ENCODE results near the gene STT3A.
"Not testable (repeated sequence)": the region's sequence is repeated elsewhere in the genome, so short reads cannot be mapped to it uniquely, and the experiment has no call there.

The STT3A gene

GRCh38 chr11:125568970-125569914 is 23.4 kb upstream of the STT3A start, which contains the start of gene EI24:
Gene EI24 (plus strand): TSS chr11:125569477. CDS start chr11:125572528, 3,051 bp downstream.
- Histone ChIP-seq H3K27ac (ENCODE audit: low read length) (peak within 1 kb of the TSS; percentile 58), H3K4me1 (ENCODE audit: control insufficient read depth, insufficient read depth, low read length) (peaks cover 15% of the 10 kb centered on the region), H3K27me3 (ENCODE audit: control insufficient read depth in 1 of 2, insufficient read depth in 2 of 2, low read length in 2 of 2) (no peaks in the 10 kb centered on the region), H3K36me3 (ENCODE audit: control insufficient read depth in 2 of 2, insufficient read depth in 2 of 2, low read length in 2 of 2) (peaks cover 4 to 11% of the 10 kb centered on the region in 2 donors), H3K9me3 (ENCODE audit: control insufficient read depth in 2 of 2, low read length in 2 of 2) (no peaks in the 10 kb centered on the region), H3K4me3 (ENCODE audit: low read length in 2 of 2) (peak within 1 kb of the TSS; percentile 88 to 98), H3K9ac (ENCODE audit: low read length in 2 of 2) (peak within 1 kb of the TSS; percentile 96 to 98)

- H3K9ac ChIP-seq (ENCODE audit: low read length in 2 of 2): peak overlapping the region; percentile 96 to 98
- peak overlapping the region; percentile 88 to 98 for H3K4me3 ChIP-seq (ENCODE audit: low read length in 2 of 2)
- H3K27me3 ChIP-seq (ENCODE audit: control insufficient read depth in 1 of 2, insufficient read depth in 2 of 2, low read length in 2 of 2): no peaks in the 10 kb centered on the region
- peak overlapping the region; percentile 58 for H3K27ac ChIP-seq (ENCODE audit: low read length)
- peaks cover 15% of the 10 kb centered on the region for H3K4me1 ChIP-seq (ENCODE audit: control insufficient read depth, insufficient read depth, low read length)
- no peaks in the 10 kb centered on the region for H3K9me3 ChIP-seq (ENCODE audit: control insufficient read depth in 2 of 2, low read length in 2 of 2)
- peaks cover 11 to 16% of the 10 kb centered on the region in 2 donors for H3K36me3 ChIP-seq (ENCODE audit: control insufficient read depth in 2 of 2, insufficient read depth in 2 of 2, low read length in 2 of 2)
Observed at GRCh38 chr11:125569915-125570621, 22.6 kb upstream of the STT3A start.

GRCh38 chr11:125570952-125571351 is 21.7 kb upstream of the STT3A start:
- Histone ChIP-seq H3K27me3 (ENCODE audit: control insufficient read depth in 1 of 2, insufficient read depth in 2 of 2, low read length in 2 of 2) (no peaks in the 10 kb centered on the region), H3K4me3 (ENCODE audit: low read length in 2 of 2) (no peak overlapping the region), H3K9ac (ENCODE audit: low read length in 2 of 2) (peak overlapping the region; percentile 13 to 19), H3K9me3 (ENCODE audit: control insufficient read depth in 2 of 2, low read length in 2 of 2) (no peaks in the 10 kb centered on the region), H3K36me3 (ENCODE audit: control insufficient read depth in 2 of 2, insufficient read depth in 2 of 2, low read length in 2 of 2) (peaks cover 19 to 25% of the 10 kb centered on the region in 2 donors), H3K27ac (ENCODE audit: low read length) (no peak overlapping the region), H3K4me1 (ENCODE audit: control insufficient read depth, insufficient read depth, low read length) (peaks cover 15% of the 10 kb centered on the region)

GRCh38 chr11:125572916-125573315 is 19.7 kb upstream of the STT3A start:
- Histone ChIP-seq H3K27ac (ENCODE audit: low read length) (no peak overlapping the region), H3K4me3 (ENCODE audit: low read length in 2 of 2) (no peak overlapping the region), H3K27me3 (ENCODE audit: control insufficient read depth in 1 of 2, insufficient read depth in 2 of 2, low read length in 2 of 2) (no peaks in the 10 kb centered on the region), H3K4me1 (ENCODE audit: control insufficient read depth, insufficient read depth, low read length) (peaks cover 15% of the 10 kb centered on the region), H3K9ac (ENCODE audit: low read length in 2 of 2) (no peak overlapping the region), H3K9me3 (ENCODE audit: control insufficient read depth in 2 of 2, low read length in 2 of 2) (no peaks in the 10 kb centered on the region), H3K36me3 (ENCODE audit: control insufficient read depth in 2 of 2, insufficient read depth in 2 of 2, low read length in 2 of 2) (peaks cover 28 to 34% of the 10 kb centered on the region in 2 donors)

GRCh38 chr11:125577181-125577580 is 15.5 kb upstream of the STT3A start:
- not testable (repeated sequence) for H3K27ac ChIP-seq (ENCODE audit: low read length); H3K9me3 ChIP-seq (ENCODE audit: control insufficient read depth in 2 of 2, low read length in 2 of 2); H3K9ac ChIP-seq (ENCODE audit: low read length in 2 of 2); H3K4me1 ChIP-seq (ENCODE audit: control insufficient read depth, insufficient read depth, low read length); H3K27me3 ChIP-seq (ENCODE audit: control insufficient read depth in 1 of 2, insufficient read depth in 2 of 2, low read length in 2 of 2); H3K4me3 ChIP-seq (ENCODE audit: low read length in 2 of 2)
- H3K36me3 ChIP-seq (ENCODE audit: control insufficient read depth in 2 of 2, insufficient read depth in 2 of 2, low read length in 2 of 2): peaks cover 42 to 57% of the 10 kb centered on the region in 2 donors

GRCh38 chr11:125578783-125579182 is 13.9 kb upstream of the STT3A start:
- no peaks in the 10 kb centered on the region for H3K27me3 ChIP-seq (ENCODE audit: control insufficient read depth in 1 of 2, insufficient read depth in 2 of 2, low read length in 2 of 2)
- no peak overlapping the region for H3K9ac ChIP-seq (ENCODE audit: low read length in 2 of 2)
- H3K36me3 ChIP-seq (ENCODE audit: control insufficient read depth in 2 of 2, insufficient read depth in 2 of 2, low read length in 2 of 2): peaks cover 45 to 63% of the 10 kb centered on the region in 2 donors
- no peak overlapping the region for H3K4me3 ChIP-seq (ENCODE audit: low read length in 2 of 2)
- no peak overlapping the region for H3K27ac ChIP-seq (ENCODE audit: low read length)
- H3K9me3 ChIP-seq (ENCODE audit: control insufficient read depth in 2 of 2, low read length in 2 of 2): no peaks in the 10 kb centered on the region
- no peaks in the 10 kb centered on the region for H3K4me1 ChIP-seq (ENCODE audit: control insufficient read depth, insufficient read depth, low read length)

GRCh38 chr11:125579811-125580210 is 12.8 kb upstream of the STT3A start:
- H3K9ac ChIP-seq (ENCODE audit: low read length in 2 of 2): no peak overlapping the region
- H3K27ac ChIP-seq (ENCODE audit: low read length): no peak overlapping the region
- peaks cover 44 to 54% of the 10 kb centered on the region in 2 donors for H3K36me3 ChIP-seq (ENCODE audit: control insufficient read depth in 2 of 2, insufficient read depth in 2 of 2, low read length in 2 of 2)
- no peaks in the 10 kb centered on the region for H3K27me3 ChIP-seq (ENCODE audit: control insufficient read depth in 1 of 2, insufficient read depth in 2 of 2, low read length in 2 of 2)
- H3K4me1 ChIP-seq (ENCODE audit: control insufficient read depth, insufficient read depth, low read length): no peaks in the 10 kb centered on the region
- no peaks in the 10 kb centered on the region for H3K9me3 ChIP-seq (ENCODE audit: control insufficient read depth in 2 of 2, low read length in 2 of 2)
- no peak overlapping the region for H3K4me3 ChIP-seq (ENCODE audit: low read length in 2 of 2)

- Histone ChIP-seq H3K9me3 (ENCODE audit: control insufficient read depth in 2 of 2, low read length in 2 of 2) (no peaks in the 10 kb centered on the region), H3K9ac (ENCODE audit: low read length in 2 of 2) (no peak overlapping the region), H3K36me3 (ENCODE audit: control insufficient read depth in 2 of 2, insufficient read depth in 2 of 2, low read length in 2 of 2) (peaks cover 21 to 30% of the 10 kb centered on the region in 2 donors), H3K4me3 (ENCODE audit: low read length in 2 of 2) (no peak overlapping the region), H3K4me1 (ENCODE audit: control insufficient read depth, insufficient read depth, low read length) (no peaks in the 10 kb centered on the region), H3K27ac (ENCODE audit: low read length) (no peak overlapping the region), H3K27me3 (ENCODE audit: control insufficient read depth in 1 of 2, insufficient read depth in 2 of 2, low read length in 2 of 2) (no peaks in the 10 kb centered on the region)
Observed at GRCh38 chr11:125583496-125583895, 9.2 kb upstream of the STT3A start.

- Histone ChIP-seq H3K4me3 (ENCODE audit: low read length in 2 of 2) (no peak overlapping the region), H3K9me3 (ENCODE audit: control insufficient read depth in 2 of 2, low read length in 2 of 2) (no peaks in the 10 kb centered on the region), H3K36me3 (ENCODE audit: control insufficient read depth in 2 of 2, insufficient read depth in 2 of 2, low read length in 2 of 2) (peaks cover 14 to 16% of the 10 kb centered on the region in 2 donors), H3K9ac (ENCODE audit: low read length in 2 of 2) (no peak overlapping the region), H3K27ac (ENCODE audit: low read length) (no peak overlapping the region), H3K27me3 (ENCODE audit: control insufficient read depth in 1 of 2, insufficient read depth in 2 of 2, low read length in 2 of 2) (no peaks in the 10 kb centered on the region), H3K4me1 (ENCODE audit: control insufficient read depth, insufficient read depth, low read length) (no peaks in the 10 kb centered on the region)
Observed at GRCh38 chr11:125585487-125585886, 7.2 kb upstream of the STT3A start.

GRCh38 chr11:125586623-125587022 is 6.0 kb upstream of the STT3A start:
- H3K36me3 ChIP-seq (ENCODE audit: control insufficient read depth in 2 of 2, insufficient read depth in 2 of 2, low read length in 2 of 2): peaks cover 13 to 14% of the 10 kb centered on the region in 2 donors
- no peaks in the 10 kb centered on the region for H3K9me3 ChIP-seq (ENCODE audit: control insufficient read depth in 2 of 2, low read length in 2 of 2)
- no peaks in the 10 kb centered on the region for H3K27me3 ChIP-seq (ENCODE audit: control insufficient read depth in 1 of 2, insufficient read depth in 2 of 2, low read length in 2 of 2)
- H3K4me1 ChIP-seq (ENCODE audit: control insufficient read depth, insufficient read depth, low read length): peaks cover 3% of the 10 kb centered on the region
- no peak overlapping the region for H3K27ac ChIP-seq (ENCODE audit: low read length)
- H3K4me3 ChIP-seq (ENCODE audit: low read length in 2 of 2): no peak overlapping the region
- H3K9ac ChIP-seq (ENCODE audit: low read length in 2 of 2): no peak overlapping the region
